Muscle of back (tissue), 11 donors: ENCODE measurements around the gene ORC5. TPM values are rescaled to one million over a fixed set of nuclear protein-coding genes. Genes with fewer than 3 reads are reported as not detected.
"Not testable (repeated sequence)": the region's sequence is repeated elsewhere in the genome, so short reads cannot be mapped to it uniquely, and the experiment has no call there.

Experiments
- DNase-seq, 3 donors: peaks; one replicate each; pipeline versions ENCODE4 v3.0.0 to v3.0.0-alpha.2; 2013
- polyA plus RNA-seq, 10 donors: library from polyadenylated mRNA; unstranded; fragments of 120-200 nt; gene quantifications; one replicate each; pipeline ENCODE4 v1.2.1, GENCODE V29; 2013; ENCODE audit not compliant: insufficient read length in 10 of 10

Gene ORC5
- polyA plus RNA-seq, 10 donors = 13.0 to 18.3 (median 16.2) TPM

DNA sequence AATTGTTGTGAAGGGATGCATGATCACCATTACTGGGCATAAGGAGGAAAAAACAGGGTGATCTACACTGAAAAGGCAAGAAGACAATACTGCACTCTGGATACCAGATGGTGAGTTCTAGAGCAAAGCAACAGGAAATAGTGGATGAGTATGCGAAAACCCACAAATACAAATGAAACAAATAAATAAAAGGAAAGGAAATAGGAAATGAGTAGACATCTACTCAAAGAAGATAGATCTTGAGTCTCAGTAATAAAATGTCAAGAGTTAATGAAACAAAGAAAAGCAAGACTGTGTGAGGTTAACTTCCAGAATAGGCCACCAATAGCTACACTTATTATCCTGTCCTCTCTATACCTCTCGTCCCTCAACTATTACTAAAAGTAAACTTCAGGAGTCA is 11.7 kb downstream of the ORC5 start:
- DNase-seq = no peak

DNA sequence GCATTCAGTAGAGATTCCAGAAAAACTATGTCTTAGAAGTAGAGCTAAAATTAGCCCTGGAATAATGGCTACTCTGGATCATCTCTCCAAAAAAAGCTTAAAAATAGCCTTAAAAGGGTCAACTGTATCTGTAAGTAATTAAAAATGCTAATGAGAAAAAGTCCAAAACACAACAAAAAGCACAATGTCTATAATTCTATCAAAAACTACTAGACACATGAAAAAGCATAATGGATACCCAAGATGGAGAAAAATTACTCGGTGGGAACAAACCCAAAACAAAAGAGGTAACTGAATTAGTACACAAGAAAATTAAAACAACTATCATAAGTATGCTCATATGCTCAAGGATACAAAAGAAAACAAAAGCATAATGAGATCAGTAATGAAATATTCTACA is 15.4 kb downstream of the ORC5 start:
- no peak for DNase-seq

DNA sequence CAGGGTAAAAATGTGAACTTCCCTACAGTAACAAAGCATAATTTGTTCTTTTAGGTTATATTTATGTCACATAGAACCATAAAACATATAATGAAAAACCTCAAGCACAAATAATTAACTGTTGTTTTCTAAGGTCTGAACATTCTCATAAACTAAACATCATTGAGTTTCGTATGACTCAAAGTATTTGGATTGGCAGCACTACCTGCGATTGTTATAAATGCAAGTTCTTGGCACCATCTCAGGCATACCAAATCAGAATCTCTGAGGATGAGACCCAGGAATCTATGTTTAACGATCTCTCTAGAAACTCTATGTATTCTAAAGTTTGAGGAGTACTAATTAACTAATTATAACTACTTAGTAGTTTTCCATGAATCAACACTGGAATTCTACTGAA is 22.5 kb downstream of the ORC5 start:
- no peak for DNase-seq

DNA sequence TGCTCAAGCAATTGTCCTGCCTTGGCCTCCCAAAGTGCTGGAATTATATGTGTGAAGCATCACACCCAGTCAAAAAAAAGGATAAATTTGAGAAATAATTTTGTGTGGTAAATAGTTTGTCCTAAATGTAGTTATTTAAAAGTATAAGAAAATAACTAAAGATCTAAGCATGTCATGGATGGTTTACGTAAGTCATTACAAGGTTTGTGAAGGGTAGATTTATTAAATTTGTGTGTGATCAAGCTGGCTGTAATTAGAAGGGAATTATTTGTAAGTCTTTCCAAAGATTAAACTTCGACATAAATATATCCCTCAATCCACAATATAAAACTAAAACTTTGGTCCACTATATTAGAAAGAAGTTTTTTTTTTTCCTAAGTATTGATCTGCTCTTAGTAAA is 28.6 kb downstream of the ORC5 start:
- DNase-seq = no peak

DNA sequence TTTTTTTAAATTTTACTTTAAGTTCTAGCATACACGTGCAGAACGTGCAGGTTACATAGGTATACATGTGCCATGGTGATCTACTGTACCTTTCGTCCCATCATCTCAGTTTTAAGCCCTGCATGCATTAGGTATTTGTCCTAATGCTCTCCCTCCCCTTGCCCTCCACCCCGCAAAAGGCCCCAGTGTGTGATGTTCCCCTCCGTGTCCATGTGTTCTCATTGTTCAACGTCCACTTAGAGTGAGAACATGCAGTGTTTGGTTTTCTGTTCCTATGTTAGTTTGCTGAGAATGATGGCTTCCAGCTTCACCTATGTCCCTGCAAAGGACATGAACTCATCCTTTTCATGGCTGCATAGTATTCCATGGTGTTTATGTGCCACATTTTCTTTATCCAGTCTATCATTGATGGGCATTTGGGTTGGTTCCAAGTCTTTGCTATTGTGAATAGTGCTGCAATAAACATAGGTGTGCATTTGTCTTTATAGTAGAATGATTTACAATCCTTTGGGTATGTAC is 30.2 kb downstream of the ORC5 start:
- not testable (repeated sequence) for DNase-seq

DNA sequence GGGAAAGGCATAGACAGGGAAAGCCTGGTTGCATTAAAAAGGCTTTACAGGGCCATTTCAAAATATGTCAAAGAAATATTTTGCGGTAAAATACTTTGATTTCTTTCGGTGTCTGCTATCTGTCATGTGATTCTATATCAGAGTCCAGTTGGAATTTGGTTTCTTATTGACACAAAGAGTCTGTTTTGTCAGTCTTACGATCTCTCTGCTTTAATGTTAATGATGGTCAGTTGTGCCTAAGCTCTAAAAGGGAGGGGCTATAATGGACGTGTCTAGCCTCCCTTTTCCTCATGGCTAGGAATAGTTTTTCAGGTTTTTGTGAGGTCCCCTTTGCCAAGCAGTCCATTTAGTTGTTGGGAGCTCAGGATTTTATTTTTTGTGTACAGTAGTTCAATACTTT is 31.5 kb downstream of the ORC5 start:
- DNase-seq = no peak

DNA sequence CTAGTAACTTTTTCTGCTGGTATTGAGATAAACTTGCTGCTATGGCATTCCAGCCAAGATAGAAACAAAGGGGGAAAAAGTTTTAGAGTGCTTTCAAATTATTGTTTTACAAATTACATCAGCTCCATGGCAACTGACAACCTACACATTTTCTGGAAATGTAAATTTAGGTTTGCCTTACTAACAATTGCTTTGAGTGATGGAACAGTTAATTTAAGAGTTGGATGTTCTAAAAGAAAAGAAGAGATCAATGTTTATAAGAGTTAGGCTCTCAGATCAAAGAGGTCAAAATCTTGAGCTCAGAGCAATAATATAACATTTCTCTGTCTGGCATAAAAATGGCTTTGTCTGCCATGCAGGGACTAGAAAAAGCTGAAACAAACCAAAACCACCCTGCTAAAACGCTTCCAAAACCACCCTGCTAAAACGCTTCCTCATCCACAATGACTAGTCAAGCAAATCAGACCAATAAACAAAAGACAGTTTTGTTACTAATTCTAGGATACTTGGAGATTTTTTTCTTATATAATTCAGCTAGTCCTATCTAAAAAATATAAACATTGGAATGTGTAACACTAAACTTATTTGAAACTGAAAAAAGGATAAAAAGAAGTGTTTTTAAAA is 32.3 kb downstream of the ORC5 start:
- no peak for DNase-seq

DNA sequence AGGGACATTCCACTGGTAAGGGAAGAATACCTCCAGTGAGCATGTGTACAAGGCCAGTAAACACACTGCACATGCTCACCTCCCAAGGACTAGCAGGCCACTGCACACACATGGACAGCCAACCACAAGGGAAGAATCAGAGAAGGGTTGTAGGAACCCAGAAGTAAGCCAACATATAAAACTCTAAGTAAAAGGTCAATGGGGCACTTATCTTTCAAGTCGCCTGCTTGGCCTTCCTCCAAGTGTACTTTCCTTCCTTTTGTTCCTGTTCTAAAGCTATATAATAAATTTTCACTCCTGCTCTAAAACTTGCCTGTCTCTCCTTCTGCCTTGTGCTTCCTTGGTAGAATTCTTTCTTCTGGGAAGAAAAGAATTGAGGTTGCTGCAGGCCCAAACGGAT is 33.0 kb downstream of the ORC5 start:
- DNase-seq = no peak

DNA sequence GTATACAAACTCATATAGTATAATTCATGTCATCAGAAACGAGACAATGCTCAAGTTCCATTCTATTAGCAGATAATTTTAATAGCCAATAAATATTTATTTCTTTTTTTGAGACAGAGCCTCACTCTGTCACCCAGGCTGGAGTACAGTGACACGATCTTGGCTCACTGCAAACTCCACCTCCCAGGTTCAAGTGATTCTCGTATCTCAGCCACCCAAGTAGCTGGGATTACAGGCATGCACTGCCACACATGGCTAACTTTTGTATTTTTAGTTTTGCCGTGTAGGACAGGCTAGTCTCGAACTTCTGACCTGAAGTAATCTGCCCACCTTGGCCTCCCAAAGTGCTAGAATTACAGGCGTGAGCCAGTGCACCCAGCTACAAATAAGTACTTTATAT is 45.7 kb downstream of the ORC5 start:
- no peak for DNase-seq

DNA sequence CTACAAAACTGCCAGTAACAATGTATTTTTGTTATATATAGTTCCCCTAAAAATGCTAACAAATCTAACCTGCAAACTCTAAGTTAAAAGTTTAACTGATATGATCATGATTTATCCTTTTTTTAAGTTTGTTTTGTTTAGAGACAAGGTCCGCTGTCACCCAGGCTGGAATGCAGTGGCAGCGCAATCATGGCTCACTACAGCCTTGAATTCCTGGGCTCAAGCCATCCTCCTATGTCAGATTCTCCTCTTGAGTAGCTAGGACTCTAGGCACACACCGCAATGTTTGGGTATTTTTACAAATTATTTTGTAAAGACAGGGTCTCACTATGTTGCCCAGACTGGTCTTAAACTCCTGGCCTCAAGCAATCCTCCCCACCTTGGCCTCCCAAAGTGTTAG is 46.6 kb downstream of the ORC5 start:
- no peak for DNase-seq

DNA sequence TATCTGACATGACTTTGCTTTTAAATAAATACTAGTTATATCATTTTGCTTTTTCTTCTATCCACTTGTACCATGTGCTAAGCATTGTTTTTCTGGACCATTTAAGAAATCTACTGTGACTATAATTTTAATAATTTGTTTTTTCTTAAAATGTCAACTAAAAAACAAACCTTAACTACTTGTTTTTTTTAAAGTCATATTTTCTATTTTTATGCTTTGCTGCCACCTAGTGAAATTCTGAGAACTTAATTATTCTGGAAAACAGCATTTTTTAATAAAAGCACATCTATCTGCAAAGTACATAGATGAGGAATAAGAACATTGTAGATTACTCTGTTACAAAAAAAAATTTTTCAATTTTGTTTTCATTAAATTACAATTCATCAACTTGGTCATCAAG is 47.4 kb downstream of the ORC5 start:
- DNase-seq = peak; percentile 10 to 15 (median 13)

DNA sequence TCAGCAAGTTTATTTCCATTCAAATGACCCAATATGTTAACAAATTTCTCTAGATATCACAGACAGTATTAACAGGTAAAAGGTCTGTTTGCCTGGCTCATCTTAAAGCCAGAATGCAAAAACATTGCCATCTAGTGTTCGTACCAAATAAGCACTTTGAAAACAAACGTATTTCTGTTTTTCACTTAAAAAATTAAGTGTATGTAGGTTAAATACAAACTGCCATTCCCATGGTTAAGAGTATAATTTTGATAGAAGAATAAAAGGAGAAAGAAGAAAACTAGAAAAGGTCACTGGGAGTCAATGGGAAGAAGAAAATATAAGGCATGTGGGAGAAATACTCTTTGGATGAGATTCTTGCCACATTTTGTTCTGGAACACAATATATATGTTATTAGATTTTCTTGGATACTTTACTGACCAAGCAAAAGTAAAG is 51.0 kb downstream of the ORC5 start:
- peak in 1 of 3 donors; percentile 19 for DNase-seq

DNA sequence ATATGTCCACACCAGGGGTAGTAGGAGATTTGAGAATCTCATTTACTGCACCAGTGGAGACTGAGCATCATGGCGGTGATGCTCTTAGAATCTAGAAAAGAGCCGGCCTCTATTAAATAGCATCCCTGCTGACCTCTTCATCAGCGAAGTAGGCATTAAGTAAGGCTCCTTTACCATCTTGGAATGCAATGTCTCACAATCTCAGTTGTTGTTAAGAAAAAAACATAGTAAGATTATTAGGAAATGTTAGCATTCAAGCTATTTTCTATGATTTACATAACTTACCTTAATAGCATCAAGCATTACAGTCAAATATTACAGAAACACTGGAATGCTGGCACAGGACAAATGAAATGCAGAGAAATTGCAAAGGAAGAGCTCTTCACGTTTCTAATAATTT is 54.5 kb downstream of the ORC5 start:
- no peak for DNase-seq

DNA sequence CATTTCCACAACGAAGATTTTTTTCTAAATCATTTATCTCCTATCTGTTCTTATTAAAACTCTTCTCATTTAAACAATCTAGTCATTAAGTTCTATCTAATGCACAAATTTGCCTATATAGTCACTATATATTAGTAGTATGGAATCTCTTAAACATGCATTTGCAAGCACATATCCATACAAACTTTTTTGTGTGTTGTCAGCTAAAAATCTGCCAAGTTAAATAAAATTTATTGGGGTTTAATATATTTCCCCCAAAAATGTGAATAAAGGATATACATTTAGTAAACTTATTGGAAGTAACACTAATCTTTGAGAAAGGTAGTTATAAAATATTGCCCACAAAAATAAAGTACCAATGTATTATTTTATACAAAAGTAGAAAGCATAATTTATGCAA is 55.3 kb downstream of the ORC5 start:
- DNase-seq = no peak

DNA sequence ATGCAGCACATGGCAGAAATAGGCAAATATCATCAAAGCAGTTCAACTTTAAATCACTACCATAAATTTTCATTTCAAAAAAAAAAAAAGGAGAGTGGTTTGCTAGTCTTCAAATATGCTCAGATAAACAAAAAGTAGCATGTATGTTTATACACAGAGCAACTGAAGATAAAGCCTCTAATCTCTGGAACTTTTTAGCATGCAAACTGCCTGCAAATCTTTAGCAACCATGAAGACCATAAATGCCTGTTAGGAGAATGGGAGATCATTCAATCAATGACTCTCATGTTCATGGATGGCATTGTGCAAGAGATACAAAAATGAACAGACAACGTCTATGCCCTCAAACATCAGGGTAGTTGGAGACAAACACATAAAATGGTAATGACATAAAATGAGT is 57.3 kb downstream of the ORC5 start:
- DNase-seq = no peak

DNA sequence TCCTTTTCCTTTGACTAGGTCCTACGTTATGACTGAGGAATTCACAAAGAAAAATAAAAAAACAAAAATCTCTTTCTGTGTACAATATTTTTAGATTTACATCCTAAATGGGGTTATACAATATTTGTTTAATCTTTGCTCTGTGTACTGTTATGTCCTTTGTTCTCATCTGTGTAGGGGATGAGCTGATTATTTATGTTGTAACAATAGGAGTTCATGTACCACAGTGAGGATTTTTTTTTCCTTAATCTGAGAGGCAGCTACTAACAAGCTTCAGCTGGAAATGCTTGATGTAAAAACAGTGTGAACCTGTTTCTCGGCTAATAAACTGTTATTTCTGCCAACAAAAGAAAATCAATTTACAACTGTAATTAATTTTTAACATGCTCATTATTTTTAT is 58.0 kb downstream of the ORC5 start:
- DNase-seq = no peak

DNA sequence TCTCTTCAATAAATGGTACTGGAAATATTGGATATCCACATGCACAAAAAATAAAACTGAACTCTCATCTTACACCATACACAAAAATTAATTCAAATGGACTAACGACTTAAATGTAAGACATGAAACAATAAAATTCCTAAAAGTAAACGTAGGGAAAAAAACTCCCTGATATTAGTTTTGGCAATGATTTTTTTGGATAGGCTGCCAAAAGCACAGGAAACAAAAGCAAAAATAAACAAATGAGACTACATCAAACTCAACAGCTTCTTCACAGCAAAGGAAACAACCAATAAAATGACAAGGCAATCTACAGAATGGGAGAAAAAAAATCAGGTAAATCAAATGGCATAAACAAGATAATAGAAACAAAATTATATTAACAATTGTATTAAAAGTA is 65.7 kb downstream of the ORC5 start:
- DNase-seq = no peak

DNA sequence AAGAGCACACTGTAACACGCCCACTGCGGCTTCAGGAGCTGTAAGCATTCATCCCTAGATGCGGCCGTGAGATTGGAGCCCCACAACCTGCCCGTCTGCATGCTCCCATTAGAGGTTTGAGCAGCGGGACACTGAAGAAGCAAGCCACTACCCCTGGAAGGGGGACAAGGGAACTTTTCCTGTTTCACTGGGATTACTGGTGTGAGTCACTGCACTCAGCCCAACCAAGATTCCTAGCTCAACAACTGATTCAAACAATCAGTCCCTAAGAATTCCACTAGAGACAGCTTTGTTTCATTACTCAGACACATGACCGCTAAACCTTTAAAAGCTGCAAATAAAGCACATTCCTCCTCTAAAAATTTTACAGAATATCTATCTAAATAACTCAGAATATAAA is 69.8 kb downstream of the ORC5 start:
- DNase-seq = peak in 1 of 3 donors; percentile 18

DNA sequence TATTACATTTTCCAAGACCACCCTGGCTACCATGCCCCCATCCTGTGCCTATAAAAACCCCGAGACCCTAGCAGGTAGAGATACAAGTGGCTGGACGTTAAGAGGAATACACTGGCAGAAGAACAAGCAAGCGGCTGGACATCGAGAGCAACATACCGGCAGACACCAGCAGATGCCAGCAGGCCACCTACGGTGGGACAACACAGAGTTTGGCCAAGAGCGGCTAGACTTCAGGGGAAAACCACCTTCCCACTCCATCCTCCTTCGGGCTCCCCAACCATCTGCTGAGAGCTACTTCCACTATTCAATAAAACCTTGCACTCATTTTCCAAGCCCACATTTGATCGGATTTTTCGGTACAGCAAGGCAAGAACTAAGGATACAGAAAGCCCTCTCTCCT is 70.3 kb downstream of the ORC5 start:
- no peak for DNase-seq

DNA sequence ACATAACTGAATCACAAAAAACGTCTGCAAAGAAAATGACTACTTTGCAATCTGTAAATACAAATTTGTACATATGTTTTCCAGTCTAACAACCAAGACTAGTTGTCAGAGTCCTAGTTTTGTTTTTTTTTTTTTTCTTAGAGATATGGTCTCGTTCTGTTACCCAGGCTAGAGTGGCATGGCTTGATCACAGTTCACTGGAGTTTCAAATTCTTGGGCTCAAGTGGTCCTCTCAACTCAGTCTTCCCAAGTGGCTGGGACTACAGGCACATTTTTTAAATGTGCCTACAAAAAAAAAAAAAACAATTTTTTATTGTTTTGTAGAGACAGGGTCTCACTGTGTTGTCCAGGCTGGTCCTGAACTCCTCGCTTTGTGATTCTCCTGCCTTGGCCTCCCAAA is 70.8 kb downstream of the ORC5 start:
- no peak for DNase-seq

DNA sequence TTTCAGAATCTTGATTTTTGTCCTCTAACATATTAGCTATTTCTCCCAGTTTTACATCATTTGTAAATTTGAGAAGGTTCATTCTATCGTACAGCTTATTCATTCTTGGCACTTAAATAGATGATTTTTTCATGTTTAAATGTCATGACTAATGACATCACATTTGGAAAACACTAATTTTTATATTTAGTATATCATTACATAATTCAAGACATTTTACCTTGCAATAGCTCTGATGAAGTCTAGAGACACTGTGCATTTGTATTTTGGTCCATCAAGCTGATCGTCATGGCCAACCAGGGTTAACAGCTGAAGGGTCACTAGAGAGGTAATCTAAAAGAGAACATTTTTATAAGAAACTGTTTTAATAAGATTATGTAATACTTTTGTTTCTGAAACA is 71.3 kb downstream of the ORC5 start:
- no peak for DNase-seq

DNA sequence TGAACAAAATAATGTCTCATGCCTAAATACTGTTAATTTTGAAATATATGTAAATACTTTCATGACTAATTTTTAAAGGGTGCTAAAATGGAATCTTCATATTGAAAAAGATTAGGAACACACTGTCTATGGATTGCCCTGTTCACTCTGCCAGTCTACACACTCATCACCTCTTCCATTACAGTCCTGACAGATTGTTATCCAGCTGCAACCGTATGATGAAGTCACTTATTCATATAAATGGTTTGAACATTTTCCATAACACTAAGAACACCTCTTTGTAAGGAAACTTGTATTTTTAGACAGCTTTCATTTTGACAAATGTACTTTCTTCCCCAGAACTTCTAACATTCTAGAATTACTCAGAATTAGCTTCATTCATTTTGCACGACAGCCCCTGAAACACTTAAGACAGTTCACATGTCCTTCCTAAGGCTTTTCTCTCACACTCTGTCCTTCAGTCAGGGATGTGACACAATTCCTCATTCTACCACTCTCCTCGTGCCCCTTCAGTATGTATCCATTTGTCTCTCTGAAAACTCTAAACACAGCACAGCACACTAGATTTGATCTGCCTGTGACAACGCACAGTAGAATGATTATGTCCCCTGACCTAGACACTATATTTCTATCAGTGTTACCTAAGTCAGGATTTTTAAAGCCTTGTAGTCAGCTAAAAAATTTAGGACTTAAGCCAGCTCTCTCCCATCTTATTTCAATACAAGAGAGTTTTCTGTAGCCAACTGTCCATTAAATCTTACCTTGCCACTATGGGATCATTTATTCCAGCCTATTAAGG is 71.9 kb downstream of the ORC5 start:
- DNase-seq = no peak

DNA sequence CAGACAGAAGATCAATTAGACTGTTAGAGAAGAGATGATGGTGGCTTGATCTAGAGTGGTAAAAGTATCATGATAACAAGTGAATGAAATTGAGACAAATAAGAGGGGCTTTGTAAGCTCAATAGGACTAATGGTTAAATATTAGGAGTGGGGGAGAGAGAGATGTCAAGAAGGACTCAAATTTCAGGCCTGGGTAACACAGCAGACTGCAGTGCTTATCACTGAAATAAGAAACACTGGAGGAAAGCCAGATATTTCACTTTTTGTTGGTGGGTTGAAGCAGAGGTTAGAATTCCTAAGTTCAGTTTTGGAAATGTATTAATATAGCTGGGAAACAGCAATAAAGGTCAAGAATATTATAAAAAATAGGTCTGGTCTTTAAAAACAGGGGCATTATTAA is 74.6 kb downstream of the ORC5 start:
- DNase-seq = no peak

DNA sequence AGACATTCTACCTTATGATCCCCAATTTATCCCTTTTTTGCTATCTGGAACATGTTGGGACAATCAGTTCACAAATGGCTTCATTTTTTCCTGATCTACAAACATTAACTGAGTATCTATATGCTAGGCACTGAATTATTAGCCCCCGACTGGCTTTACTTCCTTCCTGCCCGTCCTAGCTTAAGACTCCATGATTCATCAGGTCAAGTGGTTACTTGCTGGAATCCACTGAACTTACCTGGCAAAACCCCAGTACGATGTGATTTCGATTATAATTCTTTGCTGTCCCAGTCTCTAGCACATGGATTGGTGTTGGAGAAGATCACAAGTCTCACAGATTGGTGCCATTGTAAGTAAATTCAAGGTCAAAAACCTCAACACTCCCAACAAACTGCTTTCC is 77.1 kb downstream of the ORC5 start:
- DNase-seq = no peak
